K562 (cell line): ENCODE measurements around the gene ANKRD11. TPM values are rescaled to one million over a fixed set of nuclear protein-coding genes. Genes with fewer than 3 reads are reported as not detected.
A peak's percentile ranks its signal among the peaks of the same experiment; 100 is the strongest.

Source experiments
- MCM2 ChIP-seq: fragments of 450-650 bp; IDR thresholded peaks from 2 replicates; pipeline ENCODE4 v1.6.1; 2017; ENCODE audit warnings: low read depth, mild to moderate bottlenecking
- TEAD1 ChIP-seq, 2 experiments: fragments of 450-650 bp in 1 of 2; sonication (generic) in 1 of 2; formaldehyde crosslinking; IDR thresholded peaks; 2 replicates each; pipeline versions ENCODE4 v1.4.0 to v1.8.0; 2020 to 2022; ENCODE audit warnings: mild to moderate bottlenecking in 2 of 2, missing genetic modification reagents in 1 of 2
- polyA plus RNA-seq, 8 experiments: library from polyadenylated mRNA; depleted of rRNA in 4 of 8; stranded (reverse) in 5 of 8; unstranded in 3 of 8; fragments of >200 nt; fragmentation: Nextera tagmentation in 2 of 8; fragmentation: Illumina TruSeq in 1 of 8; extraction: Ambion mirVana in 2 of 8; extraction: Trizol in 1 of 8; gene quantifications; 2 replicates each; pipeline versions ENCODE4 v1.2.1 to v1.2.3, GENCODE V29; 2011 to 2014; ENCODE audit warnings: inconsistent platforms in 1 of 8, missing spikeins in 1 of 8
- total RNA-seq, 7 experiments: library from RNA; depleted of rRNA in 6 of 7; stranded (reverse); fragments of >200 nt in 6 of 7; fragmentation: Illumina TruSeq in 2 of 7; extraction: Trizol in 2 of 7; gene quantifications; 2 replicates each; pipeline versions ENCODE4 v1.2.1 to v1.2.3, GENCODE V29; 2011 to 2021; ENCODE audit warnings: low replicate concordance in 1 of 7
- TF ChIP-seq, protein P1 (sequence below): fragments of 450-650 bp; formaldehyde crosslinking; IDR thresholded peaks from 2 replicates; pipeline ENCODE4 v1.4.0; 2020; ENCODE audit warnings: mild to moderate bottlenecking, moderate library complexity
- TF ChIP-seq, protein P2 (sequence below): sonication (generic); formaldehyde crosslinking; IDR thresholded peaks from 2 replicates; pipeline ENCODE4 v1.8.0; 2022; ENCODE audit warnings: missing genetic modification reagents, mild to moderate bottlenecking, borderline replicate concordance
- TF ChIP-seq, protein P3 (sequence below): fragments of 200-400 bp; formaldehyde crosslinking; IDR thresholded peaks from 2 replicates; pipeline ENCODE4 v1.6.1; 2017; ENCODE audit warnings: mild to moderate bottlenecking, low read depth, low read length, moderate library complexity
- TF ChIP-seq, protein P4 (sequence below): fragments of 450-650 bp; IDR thresholded peaks from 2 replicates; pipeline ENCODE4 v1.6.1; 2018; ENCODE audit not compliant: partially characterized antibody
- TF ChIP-seq, protein P5 (sequence below): fragments of 150-350 bp; conservative IDR thresholded peaks from 2 replicates; pipeline ENCODE4 v1.6.1; 2014; ENCODE audit warnings: low read length
- TF ChIP-seq, protein P6 (sequence below): sonication (generic); formaldehyde crosslinking; IDR thresholded peaks from 2 replicates; pipeline ENCODE4 v1.8.0; 2023; ENCODE audit warnings: missing genetic modification reagents, mild to moderate bottlenecking, borderline replicate concordance

ANKRD11 gene
- total and polyA plus RNA-seq, 9 of the 15 experiments (the other 6 are each of a cell fraction or from before 2014, with no cell fraction given) = 4.7 to 126 (median 31.7) TPM

DNA sequence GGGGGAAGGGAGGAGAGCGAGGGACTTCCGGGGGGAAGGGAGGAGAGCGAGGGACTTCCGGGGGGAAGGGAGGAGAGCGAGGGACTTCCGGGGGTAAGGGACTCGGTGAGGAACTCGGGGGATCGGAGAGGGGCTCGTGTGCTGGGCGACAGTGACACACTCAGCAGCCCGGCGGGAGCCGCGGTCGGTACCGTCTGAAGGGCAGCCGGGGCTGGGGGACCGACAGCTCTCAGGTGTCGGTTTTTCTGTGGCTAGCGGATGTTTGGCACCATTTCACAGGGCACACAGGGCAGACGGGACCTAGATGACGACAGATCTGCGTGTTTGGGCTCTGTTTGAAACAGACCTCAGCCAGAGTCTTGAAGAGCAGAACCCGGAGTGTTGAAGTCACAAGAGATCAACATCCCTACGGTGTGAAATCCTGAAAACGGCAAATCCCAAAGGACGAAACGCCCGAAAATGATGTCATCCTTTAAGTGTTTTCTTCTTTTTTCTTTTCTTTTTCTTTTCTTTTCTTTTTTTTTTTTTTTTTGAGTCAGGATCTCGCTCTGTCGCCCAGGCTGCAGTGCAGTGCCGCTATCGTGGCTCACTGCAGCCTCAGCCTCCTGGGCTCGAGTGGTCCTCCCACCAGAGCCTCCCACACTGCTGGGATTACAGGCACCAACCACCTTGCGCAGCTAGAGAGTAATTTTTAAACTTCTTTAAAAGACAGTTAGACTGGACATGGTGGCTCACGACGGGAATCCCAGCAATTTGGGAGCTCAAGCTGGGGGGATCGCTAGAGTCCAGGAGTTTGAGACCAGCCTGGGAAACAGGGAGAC is 249.0 kb downstream of the ANKRD11 start (continued):
- TF ChIP-seq MCM2 = no peak
- TF ChIP-seq, protein P1, sequence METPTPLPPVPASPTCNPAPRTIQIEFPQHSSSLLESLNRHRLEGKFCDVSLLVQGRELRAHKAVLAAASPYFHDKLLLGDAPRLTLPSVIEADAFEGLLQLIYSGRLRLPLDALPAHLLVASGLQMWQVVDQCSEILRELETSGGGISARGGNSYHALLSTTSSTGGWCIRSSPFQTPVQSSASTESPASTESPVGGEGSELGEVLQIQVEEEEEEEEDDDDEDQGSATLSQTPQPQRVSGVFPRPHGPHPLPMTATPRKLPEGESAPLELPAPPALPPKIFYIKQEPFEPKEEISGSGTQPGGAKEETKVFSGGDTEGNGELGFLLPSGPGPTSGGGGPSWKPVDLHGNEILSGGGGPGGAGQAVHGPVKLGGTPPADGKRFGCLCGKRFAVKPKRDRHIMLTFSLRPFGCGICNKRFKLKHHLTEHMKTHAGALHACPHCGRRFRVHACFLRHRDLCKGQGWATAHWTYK (CRISPR knock-in tag) = peak; percentile 82; the same call in 1 of the 2 replicates
- TF ChIP-seq, protein P2, sequence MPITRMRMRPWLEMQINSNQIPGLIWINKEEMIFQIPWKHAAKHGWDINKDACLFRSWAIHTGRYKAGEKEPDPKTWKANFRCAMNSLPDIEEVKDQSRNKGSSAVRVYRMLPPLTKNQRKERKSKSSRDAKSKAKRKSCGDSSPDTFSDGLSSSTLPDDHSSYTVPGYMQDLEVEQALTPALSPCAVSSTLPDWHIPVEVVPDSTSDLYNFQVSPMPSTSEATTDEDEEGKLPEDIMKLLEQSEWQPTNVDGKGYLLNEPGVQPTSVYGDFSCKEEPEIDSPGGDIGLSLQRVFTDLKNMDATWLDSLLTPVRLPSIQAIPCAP = no peak
- TF ChIP-seq, protein P3, sequence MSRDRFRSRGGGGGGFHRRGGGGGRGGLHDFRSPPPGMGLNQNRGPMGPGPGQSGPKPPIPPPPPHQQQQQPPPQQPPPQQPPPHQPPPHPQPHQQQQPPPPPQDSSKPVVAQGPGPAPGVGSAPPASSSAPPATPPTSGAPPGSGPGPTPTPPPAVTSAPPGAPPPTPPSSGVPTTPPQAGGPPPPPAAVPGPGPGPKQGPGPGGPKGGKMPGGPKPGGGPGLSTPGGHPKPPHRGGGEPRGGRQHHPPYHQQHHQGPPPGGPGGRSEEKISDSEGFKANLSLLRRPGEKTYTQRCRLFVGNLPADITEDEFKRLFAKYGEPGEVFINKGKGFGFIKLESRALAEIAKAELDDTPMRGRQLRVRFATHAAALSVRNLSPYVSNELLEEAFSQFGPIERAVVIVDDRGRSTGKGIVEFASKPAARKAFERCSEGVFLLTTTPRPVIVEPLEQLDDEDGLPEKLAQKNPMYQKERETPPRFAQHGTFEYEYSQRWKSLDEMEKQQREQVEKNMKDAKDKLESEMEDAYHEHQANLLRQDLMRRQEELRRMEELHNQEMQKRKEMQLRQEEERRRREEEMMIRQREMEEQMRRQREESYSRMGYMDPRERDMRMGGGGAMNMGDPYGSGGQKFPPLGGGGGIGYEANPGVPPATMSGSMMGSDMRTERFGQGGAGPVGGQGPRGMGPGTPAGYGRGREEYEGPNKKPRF = no peak
- TF ChIP-seq TEAD1 (CRISPR knock-in tag; IDR thresholded peaks at IDR 0.05) = no peak; a peak in 1 of 4 replicates
- TF ChIP-seq, protein P4, sequence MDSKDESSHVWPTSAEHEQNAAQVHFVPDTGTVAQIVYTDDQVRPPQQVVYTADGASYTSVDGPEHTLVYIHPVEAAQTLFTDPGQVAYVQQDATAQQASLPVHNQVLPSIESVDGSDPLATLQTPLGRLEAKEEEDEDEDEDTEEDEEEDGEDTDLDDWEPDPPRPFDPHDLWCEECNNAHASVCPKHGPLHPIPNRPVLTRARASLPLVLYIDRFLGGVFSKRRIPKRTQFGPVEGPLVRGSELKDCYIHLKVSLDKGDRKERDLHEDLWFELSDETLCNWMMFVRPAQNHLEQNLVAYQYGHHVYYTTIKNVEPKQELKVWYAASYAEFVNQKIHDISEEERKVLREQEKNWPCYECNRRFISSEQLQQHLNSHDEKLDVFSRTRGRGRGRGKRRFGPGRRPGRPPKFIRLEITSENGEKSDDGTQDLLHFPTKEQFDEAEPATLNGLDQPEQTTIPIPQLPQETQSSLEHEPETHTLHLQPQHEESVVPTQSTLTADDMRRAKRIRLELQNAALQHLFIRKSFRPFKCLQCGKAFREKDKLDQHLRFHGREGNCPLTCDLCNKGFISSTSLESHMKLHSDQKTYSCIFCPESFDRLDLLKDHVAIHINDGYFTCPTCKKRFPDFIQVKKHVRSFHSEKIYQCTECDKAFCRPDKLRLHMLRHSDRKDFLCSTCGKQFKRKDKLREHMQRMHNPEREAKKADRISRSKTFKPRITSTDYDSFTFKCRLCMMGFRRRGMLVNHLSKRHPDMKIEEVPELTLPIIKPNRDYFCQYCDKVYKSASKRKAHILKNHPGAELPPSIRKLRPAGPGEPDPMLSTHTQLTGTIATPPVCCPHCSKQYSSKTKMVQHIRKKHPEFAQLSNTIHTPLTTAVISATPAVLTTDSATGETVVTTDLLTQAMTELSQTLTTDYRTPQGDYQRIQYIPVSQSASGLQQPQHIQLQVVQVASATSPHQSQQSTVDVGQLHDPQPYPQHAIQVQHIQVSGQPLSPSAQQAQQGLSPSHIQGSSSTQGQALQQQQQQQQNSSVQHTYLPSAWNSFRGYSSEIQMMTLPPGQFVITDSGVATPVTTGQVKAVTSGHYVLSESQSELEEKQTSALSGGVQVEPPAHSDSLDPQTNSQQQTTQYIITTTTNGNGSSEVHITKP = no peak
- TF ChIP-seq, protein P5, sequence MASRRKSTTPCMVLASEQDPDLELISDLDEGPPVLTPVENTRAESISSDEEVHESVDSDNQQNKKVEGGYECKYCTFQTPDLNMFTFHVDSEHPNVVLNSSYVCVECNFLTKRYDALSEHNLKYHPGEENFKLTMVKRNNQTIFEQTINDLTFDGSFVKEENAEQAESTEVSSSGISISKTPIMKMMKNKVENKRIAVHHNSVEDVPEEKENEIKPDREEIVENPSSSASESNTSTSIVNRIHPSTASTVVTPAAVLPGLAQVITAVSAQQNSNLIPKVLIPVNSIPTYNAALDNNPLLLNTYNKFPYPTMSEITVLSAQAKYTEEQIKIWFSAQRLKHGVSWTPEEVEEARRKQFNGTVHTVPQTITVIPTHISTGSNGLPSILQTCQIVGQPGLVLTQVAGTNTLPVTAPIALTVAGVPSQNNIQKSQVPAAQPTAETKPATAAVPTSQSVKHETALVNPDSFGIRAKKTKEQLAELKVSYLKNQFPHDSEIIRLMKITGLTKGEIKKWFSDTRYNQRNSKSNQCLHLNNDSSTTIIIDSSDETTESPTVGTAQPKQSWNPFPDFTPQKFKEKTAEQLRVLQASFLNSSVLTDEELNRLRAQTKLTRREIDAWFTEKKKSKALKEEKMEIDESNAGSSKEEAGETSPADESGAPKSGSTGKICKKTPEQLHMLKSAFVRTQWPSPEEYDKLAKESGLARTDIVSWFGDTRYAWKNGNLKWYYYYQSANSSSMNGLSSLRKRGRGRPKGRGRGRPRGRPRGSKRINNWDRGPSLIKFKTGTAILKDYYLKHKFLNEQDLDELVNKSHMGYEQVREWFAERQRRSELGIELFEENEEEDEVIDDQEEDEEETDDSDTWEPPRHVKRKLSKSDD = no peak
- TF ChIP-seq, protein P6, sequence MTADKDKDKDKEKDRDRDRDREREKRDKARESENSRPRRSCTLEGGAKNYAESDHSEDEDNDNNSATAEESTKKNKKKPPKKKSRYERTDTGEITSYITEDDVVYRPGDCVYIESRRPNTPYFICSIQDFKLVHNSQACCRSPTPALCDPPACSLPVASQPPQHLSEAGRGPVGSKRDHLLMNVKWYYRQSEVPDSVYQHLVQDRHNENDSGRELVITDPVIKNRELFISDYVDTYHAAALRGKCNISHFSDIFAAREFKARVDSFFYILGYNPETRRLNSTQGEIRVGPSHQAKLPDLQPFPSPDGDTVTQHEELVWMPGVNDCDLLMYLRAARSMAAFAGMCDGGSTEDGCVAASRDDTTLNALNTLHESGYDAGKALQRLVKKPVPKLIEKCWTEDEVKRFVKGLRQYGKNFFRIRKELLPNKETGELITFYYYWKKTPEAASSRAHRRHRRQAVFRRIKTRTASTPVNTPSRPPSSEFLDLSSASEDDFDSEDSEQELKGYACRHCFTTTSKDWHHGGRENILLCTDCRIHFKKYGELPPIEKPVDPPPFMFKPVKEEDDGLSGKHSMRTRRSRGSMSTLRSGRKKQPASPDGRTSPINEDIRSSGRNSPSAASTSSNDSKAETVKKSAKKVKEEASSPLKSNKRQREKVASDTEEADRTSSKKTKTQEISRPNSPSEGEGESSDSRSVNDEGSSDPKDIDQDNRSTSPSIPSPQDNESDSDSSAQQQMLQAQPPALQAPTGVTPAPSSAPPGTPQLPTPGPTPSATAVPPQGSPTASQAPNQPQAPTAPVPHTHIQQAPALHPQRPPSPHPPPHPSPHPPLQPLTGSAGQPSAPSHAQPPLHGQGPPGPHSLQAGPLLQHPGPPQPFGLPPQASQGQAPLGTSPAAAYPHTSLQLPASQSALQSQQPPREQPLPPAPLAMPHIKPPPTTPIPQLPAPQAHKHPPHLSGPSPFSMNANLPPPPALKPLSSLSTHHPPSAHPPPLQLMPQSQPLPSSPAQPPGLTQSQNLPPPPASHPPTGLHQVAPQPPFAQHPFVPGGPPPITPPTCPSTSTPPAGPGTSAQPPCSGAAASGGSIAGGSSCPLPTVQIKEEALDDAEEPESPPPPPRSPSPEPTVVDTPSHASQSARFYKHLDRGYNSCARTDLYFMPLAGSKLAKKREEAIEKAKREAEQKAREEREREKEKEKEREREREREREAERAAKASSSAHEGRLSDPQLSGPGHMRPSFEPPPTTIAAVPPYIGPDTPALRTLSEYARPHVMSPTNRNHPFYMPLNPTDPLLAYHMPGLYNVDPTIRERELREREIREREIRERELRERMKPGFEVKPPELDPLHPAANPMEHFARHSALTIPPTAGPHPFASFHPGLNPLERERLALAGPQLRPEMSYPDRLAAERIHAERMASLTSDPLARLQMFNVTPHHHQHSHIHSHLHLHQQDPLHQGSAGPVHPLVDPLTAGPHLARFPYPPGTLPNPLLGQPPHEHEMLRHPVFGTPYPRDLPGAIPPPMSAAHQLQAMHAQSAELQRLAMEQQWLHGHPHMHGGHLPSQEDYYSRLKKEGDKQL = no peak
